Activated CD4-positive, alpha-beta T cell treated with anti-CD3 and anti-CD28 coated beads, Interleukin-2, Interleukin-6, amounts not matched to agents 100 ng/mL and 50 ng/mL, durations not matched to agents 16 hours and 8 hours (primary cell): ENCODE results near the gene ATF6.
"Not testable (repeated sequence)": the region's sequence is repeated elsewhere in the genome, so short reads cannot be mapped to it uniquely, and the experiment has no call there.

Experiments used
- DNase-seq: peaks from one replicate; pipeline ENCODE4 v3.0.0-alpha.2; 2020

The ATF6 gene

GRCh38 chr1:161766102-161766981 is at the start of gene ATF6:
Gene ATF6 (plus strand): TSS chr1:161766320. CDS start chr1:161766361, 41 bp downstream.
- peak; percentile 89 for DNase-seq

GRCh38 chr1:161718559-161719324 is 47.4 kb upstream of the ATF6 start:
- no peak for DNase-seq

- DNase-seq, result peak; percentile 28
Observed at GRCh38 chr1:161719325-161719611, 46.9 kb upstream of the ATF6 start.

GRCh38 chr1:161720422-161720821 is 45.7 kb upstream of the ATF6 start:
- no peak for DNase-seq

GRCh38 chr1:161720956-161721737 is 45.0 kb upstream of the ATF6 start, which contains the start of gene FCRLB:
Gene FCRLB (plus strand): TSS chr1:161721544. CDS start chr1:161722673, 1,129 bp downstream.
- no peak for DNase-seq

- peak; percentile 51 for DNase-seq
Observed at GRCh38 chr1:161721738-161722343, 44.3 kb upstream of the ATF6 start.

- no peak for DNase-seq
Observed at GRCh38 chr1:161722406-161722805, 43.7 kb upstream of the ATF6 start.

- no peak for DNase-seq
Observed at GRCh38 chr1:161723459-161724141, 42.5 kb upstream of the ATF6 start.

GRCh38 chr1:161725258-161725907 is 40.7 kb upstream of the ATF6 start:
- not testable (repeated sequence) for DNase-seq

GRCh38 chr1:161725908-161726472 is 40.1 kb upstream of the ATF6 start:
- peak; percentile 32 for DNase-seq

- peak; percentile 75 for DNase-seq
Observed at GRCh38 chr1:161726473-161727255, 39.5 kb upstream of the ATF6 start.

- peak; percentile 67 for DNase-seq
Observed at GRCh38 chr1:161727256-161727924, 38.7 kb upstream of the ATF6 start.

GRCh38 chr1:161728376-161729226 is 37.5 kb upstream of the ATF6 start:
- DNase-seq, result no peak

GRCh38 chr1:161730050-161730564 is 36.0 kb upstream of the ATF6 start:
- peak; percentile 78 for DNase-seq

- no peak for DNase-seq
Observed at GRCh38 chr1:161731241-161731640, 34.9 kb upstream of the ATF6 start.

- no peak for DNase-seq
Observed at GRCh38 chr1:161731981-161732718, 34.0 kb upstream of the ATF6 start.

GRCh38 chr1:161733526-161733925 is 32.6 kb upstream of the ATF6 start:
- no peak for DNase-seq

GRCh38 chr1:161735837-161736236 is 30.3 kb upstream of the ATF6 start:
- DNase-seq, result no peak
